NB4 (cell line): ENCODE results near the gene MTHFD1L.
"Not testable (repeated sequence)": the region's sequence is repeated elsewhere in the genome, so short reads cannot be mapped to it uniquely, and the experiment has no call there.

Experiments used
- DNase-seq: peaks from one replicate; pipeline ENCODE4 v3.0.0; 2010; ENCODE audit warnings: low read depth
- H3K4me3 ChIP-seq: one replicate; pipeline ENCODE4 v1.5.1; 2011; ENCODE audit warnings: mild to moderate bottlenecking, low read depth, low read length, moderate library complexity
- MYC ChIP-seq: IDR thresholded peaks from 2 replicates; pipeline ENCODE4 v1.6.1; 2011; ENCODE audit warnings: low read depth, low read length
- POLR2A ChIP-seq: IDR thresholded peaks from 2 replicates; pipeline ENCODE4 v1.6.1; 2011; ENCODE audit warnings: mild to moderate bottlenecking; ENCODE audit not compliant: insufficient read length; ENCODE audit errors: extremely low read depth
- TF ChIP-seq, protein P1 (sequence below): IDR thresholded peaks from 2 replicates; pipeline ENCODE4 v1.6.1; 2011; ENCODE audit warnings: low read depth, low read length
- TF ChIP-seq, protein P2 (sequence below): IDR thresholded peaks from one replicate; pipeline ENCODE4 v1.5.1; 2012; ENCODE audit warnings: low read depth, low read length

MTHFD1L gene

DNA sequence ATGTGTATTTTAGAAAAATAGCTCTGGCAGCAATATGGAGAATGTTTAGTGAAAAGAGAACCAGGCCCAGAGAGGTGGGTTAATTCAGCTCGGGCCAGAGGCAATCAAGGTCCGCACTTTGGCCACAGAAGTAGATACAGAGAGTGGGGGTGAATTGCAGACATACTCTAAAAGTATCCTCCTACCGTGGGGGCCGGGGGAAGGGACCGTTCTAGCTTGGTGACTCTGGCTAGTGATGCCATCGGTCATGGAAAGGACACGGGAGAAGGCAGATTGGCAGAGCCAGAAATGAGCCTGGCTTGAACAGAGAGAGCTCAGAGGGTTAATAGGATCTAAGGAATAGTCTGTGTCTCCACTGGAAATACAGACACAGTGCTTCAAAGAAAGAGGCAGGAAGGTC lies 173.1 kb downstream of the MTHFD1L start:
- no peak overlapping the region for H3K4me3 ChIP-seq
- no peak for DNase-seq
- TF ChIP-seq MYC (no peak), POLR2A (no peak)
- TF ChIP-seq, protein P1, sequence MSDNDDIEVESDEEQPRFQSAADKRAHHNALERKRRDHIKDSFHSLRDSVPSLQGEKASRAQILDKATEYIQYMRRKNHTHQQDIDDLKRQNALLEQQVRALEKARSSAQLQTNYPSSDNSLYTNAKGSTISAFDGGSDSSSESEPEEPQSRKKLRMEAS: no peak
- TF ChIP-seq, protein P2, sequence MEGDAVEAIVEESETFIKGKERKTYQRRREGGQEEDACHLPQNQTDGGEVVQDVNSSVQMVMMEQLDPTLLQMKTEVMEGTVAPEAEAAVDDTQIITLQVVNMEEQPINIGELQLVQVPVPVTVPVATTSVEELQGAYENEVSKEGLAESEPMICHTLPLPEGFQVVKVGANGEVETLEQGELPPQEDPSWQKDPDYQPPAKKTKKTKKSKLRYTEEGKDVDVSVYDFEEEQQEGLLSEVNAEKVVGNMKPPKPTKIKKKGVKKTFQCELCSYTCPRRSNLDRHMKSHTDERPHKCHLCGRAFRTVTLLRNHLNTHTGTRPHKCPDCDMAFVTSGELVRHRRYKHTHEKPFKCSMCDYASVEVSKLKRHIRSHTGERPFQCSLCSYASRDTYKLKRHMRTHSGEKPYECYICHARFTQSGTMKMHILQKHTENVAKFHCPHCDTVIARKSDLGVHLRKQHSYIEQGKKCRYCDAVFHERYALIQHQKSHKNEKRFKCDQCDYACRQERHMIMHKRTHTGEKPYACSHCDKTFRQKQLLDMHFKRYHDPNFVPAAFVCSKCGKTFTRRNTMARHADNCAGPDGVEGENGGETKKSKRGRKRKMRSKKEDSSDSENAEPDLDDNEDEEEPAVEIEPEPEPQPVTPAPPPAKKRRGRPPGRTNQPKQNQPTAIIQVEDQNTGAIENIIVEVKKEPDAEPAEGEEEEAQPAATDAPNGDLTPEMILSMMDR: no peak

DNA sequence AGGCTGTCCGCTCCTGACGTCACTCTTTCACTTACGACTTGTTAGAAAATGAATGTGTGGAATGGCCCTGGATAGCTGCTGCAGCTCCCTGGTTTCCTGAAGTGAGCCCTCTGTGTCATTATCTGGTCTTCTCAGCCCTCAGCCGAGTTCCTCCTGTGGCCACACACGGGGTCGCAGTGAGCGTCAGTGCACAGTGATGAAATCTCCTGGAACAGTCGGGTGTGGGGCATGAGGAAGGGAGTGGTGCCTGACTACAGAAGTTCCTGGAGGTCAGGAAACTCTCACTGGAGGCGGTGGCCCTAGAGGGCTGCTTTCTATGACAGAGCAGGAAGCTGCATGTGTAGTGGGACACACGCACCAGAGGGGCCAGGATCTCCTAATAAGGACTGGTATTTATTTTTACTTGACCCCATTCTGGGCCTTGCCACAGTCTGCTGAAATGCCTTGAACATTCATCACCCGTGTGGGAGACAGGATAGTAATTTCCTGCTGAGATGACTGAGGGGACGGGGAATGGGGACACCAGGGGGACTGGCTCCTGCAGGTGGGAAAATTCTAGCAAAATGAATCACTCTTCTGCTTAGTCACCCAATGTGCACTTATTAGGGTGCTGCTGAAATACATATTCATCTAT lies 175.5 kb downstream of the MTHFD1L start:
- DNase-seq: peak; percentile 86
- not testable (repeated sequence) for H3K4me3 ChIP-seq

DNA sequence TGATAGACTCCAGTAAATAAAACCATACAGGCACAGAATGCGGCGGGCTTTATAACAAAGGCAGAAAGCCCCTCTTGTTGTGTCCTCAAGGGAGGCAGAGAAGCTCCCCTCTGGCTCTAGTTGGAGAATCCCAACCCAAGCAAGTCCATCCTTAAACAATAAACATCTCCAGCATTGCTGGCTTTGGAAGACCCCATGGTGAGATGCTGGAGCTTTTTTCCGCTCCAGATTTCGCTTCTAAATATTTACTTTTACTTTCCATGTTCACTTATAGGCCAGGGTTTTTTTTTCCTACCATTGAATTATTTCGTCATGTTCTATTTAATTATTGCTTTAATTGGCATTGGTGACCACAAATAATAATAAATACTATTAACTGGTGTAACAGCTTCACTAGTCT lies 176.2 kb downstream of the MTHFD1L start:
- no peak for DNase-seq
- no peak overlapping the region for H3K4me3 ChIP-seq
- TF ChIP-seq MYC (no peak), POLR2A (no peak)
- TF ChIP-seq, protein P1: no peak
- TF ChIP-seq, protein P2: no peak

DNA sequence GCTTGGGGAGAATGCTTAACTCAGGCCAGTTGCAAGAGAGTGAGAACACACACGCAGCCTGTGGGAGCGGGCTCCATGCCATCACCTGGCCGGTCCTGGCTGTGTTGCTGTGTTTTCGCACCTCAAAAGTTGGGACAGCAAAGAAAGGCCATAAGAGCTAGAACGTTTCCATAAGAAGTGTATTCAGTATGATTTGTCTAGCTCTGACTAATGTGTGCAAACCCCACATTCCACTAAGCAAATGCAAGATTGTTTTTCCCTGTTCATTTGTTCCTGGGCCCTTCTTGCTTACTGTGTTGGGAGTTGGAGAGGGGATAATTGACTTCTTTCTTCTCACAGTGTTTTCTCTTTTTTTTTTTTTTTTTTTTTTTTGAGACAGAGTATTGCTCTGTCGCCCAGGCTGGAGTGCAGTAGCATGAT lies 177.4 kb downstream of the MTHFD1L start:
- H3K4me3 ChIP-seq, DNase-seq: not testable (repeated sequence)

DNA sequence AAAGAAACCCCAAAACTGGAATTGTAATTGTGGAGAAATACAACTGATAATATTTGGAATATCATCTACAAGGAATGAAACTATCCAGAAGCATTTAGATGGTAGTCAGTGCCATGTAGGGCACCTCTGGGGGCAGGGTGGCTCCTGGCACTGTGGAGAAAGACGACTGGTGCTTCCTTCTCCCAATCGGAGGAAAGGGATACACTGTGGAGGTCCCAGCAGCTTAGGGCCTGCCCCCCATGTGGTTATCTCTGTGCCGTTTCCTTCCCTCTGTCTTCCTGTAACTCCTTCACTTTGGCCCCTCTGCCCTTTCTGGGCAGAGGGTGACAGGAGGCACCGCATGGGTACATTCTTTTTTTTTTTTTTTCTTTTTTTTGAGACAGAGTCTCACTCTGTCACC lies 178.4 kb downstream of the MTHFD1L start:
- DNase-seq: no peak
- H3K4me3 ChIP-seq: no peak overlapping the region
- TF ChIP-seq POLR2A (no peak), MYC (no peak)
- TF ChIP-seq, protein P2: no peak
- TF ChIP-seq, protein P1: no peak

DNA sequence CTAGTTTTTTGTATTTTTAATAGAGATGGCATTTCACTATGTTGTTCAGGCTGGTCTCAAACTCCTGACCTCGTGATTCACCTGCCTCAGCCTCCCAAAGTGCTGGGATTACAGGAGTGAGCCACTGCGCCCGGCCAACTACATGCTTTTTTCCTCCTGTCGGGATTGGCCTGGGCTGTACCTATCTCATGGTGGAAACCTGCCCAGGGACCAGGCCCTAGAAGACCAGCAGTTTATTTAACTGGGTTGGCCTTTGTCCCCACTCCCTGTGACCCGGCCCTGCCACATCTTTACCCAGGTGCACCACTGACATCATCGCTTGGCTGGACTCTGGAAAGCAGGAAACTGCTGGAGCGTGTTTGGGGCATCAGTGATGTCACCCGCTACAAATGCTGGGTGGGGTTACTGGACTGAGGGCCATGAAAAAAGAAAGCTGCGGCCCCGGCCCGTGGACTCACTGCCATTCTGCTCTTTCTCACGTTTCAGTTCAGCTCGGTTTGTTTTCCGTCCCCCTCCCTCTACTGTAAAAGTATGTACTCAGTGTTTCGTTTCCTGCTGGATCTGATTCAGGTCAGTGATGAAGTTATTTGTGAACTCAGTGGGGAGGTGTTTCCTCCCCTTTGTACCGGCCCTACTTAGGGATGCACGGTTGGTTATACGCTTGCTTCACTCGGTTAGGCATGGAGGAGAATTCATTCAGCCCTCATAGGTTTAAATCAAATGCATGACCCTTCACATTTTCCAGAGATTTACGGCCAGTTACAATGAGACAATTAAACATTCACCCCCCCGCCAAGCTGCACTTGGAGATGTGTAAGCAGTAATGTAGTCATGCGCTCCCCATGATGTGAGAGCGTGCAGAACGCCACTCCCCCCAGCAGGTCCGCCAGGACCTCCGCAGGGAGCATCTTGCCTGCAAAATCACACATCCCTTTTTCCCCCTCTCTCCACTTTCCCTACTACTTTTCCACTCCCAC lies 179.3 kb downstream of the MTHFD1L start:
- no peak overlapping the region for H3K4me3 ChIP-seq
- no peak for DNase-seq
- TF ChIP-seq, protein P1: no peak
- TF ChIP-seq, protein P2: no peak
- TF ChIP-seq MYC (no peak), POLR2A (no peak)

DNA sequence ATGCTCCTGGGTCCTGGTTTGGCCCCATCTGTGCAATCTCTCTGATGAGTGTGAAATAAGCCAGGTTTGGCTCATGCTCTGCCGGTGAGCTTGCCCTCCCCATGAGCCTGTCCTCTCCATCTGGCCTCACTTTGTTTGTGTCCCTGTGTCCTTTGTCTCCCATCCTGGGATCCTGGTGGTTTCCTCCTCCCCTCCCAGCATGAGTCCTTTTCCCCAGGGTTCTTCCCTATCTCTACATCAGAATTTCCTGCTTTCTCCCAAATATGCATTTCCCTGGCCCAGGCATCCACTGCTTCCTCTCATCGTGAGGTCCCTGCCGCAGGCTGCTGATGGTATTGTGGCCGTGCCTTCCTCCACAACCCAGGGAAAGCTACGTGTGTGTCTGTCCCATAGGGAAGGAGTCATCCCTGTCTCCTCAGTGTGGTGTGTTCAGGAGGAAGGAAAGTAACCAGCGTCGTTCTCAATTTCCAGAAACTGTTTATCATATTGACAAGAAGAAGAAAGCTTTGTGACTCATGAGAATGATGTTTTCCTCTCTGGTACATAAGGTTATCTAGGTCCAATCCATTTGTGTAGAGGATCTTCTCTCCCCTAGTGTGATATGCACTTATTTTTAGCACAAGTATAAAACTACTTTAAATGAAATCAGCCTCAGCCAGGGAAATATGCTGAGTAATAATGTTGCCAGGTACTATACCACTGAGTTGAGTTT lies 180.2 kb downstream of the MTHFD1L start:
- not testable (repeated sequence) for H3K4me3 ChIP-seq, DNase-seq
